OCI-LY1 (cell line): ENCODE data around the gene MAP1LC3C.
A peak's percentile ranks its signal among the peaks of the same experiment; 100 is the strongest.

Experiments
- H2AFZ ChIP-seq: fragments of 200-600 bp; sonication (generic), shearing (Covaris generic); 2 replicates; pipeline ENCODE4 v1.6.0; 2014; ENCODE audit warnings: antibody characterized with exemption, mild to moderate bottlenecking, low read length
- H3F3A ChIP-seq: fragments of 200-600 bp; sonication (generic), shearing (Covaris generic); 2 replicates; pipeline ENCODE4 v1.6.0; 2014; ENCODE audit warnings: mild to moderate bottlenecking, antibody characterized with exemption, low read length, moderate library complexity; ENCODE audit not compliant: insufficient read depth
- H3K27ac ChIP-seq: fragments of 200-600 bp; sonication (generic); 2 replicates; pipeline ENCODE4 v1.5.1; 2014; ENCODE audit warnings: low read length, mixed run types, mild to moderate bottlenecking, low read depth; ENCODE audit not compliant: poor library complexity, severe bottlenecking
- H3K27me3 ChIP-seq: fragments of 200-600 bp; sonication (generic); 2 replicates; pipeline ENCODE4 v1.6.0; 2014; ENCODE audit warnings: antibody characterized with exemption, mild to moderate bottlenecking, low read length, moderate library complexity; ENCODE audit not compliant: insufficient read depth
- H3K36me3 ChIP-seq: fragments of 200-600 bp; sonication (generic); 2 replicates; pipeline ENCODE4 v1.6.1; 2014; ENCODE audit warnings: mild to moderate bottlenecking, antibody characterized with exemption, low read length, moderate library complexity, mixed read lengths; ENCODE audit not compliant: insufficient read depth
- H3K4me1 ChIP-seq: fragments of 200-600 bp; sonication (generic); 2 replicates; pipeline ENCODE4 v1.5.1; 2014; ENCODE audit warnings: mild to moderate bottlenecking, low read length, moderate library complexity; ENCODE audit not compliant: insufficient read depth, severe bottlenecking
- H3K4me2 ChIP-seq: fragments of 200-600 bp; sonication (generic), shearing (Covaris generic); 2 replicates; pipeline ENCODE4 v1.6.1; 2014; ENCODE audit warnings: low read length
- H3K4me3 ChIP-seq: fragments of 200-600 bp; sonication (generic); 2 replicates; pipeline ENCODE4 v1.5.1; 2014; ENCODE audit warnings: low read length, low read depth, mild to moderate bottlenecking, mixed read lengths; ENCODE audit not compliant: poor library complexity, severe bottlenecking
- H3K79me2 ChIP-seq: fragments of 200-600 bp; shearing (Covaris generic); 2 replicates; pipeline ENCODE4 v1.6.1; 2016; ENCODE audit warnings: mixed run types, low read length, mixed read lengths; ENCODE audit not compliant: insufficient read depth
- H3K9ac ChIP-seq: fragments of 200-600 bp; sonication (generic), shearing (Covaris generic); 2 replicates; pipeline ENCODE4 v1.6.1; 2014; ENCODE audit warnings: mild to moderate bottlenecking, low read length, mixed read lengths
- H3K9me2 ChIP-seq: fragments of 200-600 bp; sonication (generic), shearing (Covaris generic); 2 replicates; pipeline ENCODE4 v1.6.1; 2014; ENCODE audit warnings: low read depth, mild to moderate bottlenecking, low read length, mixed read lengths
- H3K9me3 ChIP-seq: fragments of 200-600 bp; shearing (Covaris generic); 2 replicates; pipeline ENCODE4 v1.6.1; 2014; ENCODE audit warnings: low read length, mixed read lengths
- H4K20me1 ChIP-seq: fragments of 200-600 bp; sonication (generic), shearing (Covaris generic); 2 replicates; pipeline ENCODE4 v1.6.0; 2016; ENCODE audit warnings: mild to moderate bottlenecking, low read length; ENCODE audit not compliant: insufficient read depth
- EZH2 ChIP-seq: fragments of 200-600 bp; sonication (generic), shearing (Covaris generic); IDR thresholded peaks from 2 replicates; pipeline ENCODE4 v1.8.0; 2017; ENCODE audit warnings: borderline replicate concordance, mixed run types, mild to moderate bottlenecking, antibody characterized with exemption, low read length, moderate library complexity, mixed read lengths
- TF ChIP-seq, protein P1 (sequence below): fragments of 200-600 bp; sonication (generic), shearing (Covaris generic); IDR thresholded peaks from 2 replicates; pipeline ENCODE4 v1.5.1; 2017; ENCODE audit warnings: mild to moderate bottlenecking, antibody characterized with exemption, low read length, moderate library complexity, mixed read lengths

Gene MAP1LC3C

GRCh38 chr1:242002072-242002471, 3.2 kb upstream of the MAP1LC3C start:
- Histone ChIP-seq H3K79me2 (no peaks in the 10 kb centered on the region), H3K9me3 (no peaks in the 10 kb centered on the region), H3F3A (no peaks in the 10 kb centered on the region), H3K4me3 (no peak overlapping the region), H3K4me1 (no peaks in the 10 kb centered on the region), H3K27ac (no peak overlapping the region), H3K27me3 (no peaks in the 10 kb centered on the region), H3K4me2 (no peak overlapping the region), H2AFZ (no peak overlapping the region), H4K20me1 (no peaks in the 10 kb centered on the region), H3K9me2 (no peaks in the 10 kb centered on the region), H3K36me3 (no peaks in the 10 kb centered on the region), H3K9ac (no peak overlapping the region)
- TF ChIP-seq, protein P1, sequence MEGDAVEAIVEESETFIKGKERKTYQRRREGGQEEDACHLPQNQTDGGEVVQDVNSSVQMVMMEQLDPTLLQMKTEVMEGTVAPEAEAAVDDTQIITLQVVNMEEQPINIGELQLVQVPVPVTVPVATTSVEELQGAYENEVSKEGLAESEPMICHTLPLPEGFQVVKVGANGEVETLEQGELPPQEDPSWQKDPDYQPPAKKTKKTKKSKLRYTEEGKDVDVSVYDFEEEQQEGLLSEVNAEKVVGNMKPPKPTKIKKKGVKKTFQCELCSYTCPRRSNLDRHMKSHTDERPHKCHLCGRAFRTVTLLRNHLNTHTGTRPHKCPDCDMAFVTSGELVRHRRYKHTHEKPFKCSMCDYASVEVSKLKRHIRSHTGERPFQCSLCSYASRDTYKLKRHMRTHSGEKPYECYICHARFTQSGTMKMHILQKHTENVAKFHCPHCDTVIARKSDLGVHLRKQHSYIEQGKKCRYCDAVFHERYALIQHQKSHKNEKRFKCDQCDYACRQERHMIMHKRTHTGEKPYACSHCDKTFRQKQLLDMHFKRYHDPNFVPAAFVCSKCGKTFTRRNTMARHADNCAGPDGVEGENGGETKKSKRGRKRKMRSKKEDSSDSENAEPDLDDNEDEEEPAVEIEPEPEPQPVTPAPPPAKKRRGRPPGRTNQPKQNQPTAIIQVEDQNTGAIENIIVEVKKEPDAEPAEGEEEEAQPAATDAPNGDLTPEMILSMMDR, result no peak
- no peak for TF ChIP-seq EZH2

DNA sequence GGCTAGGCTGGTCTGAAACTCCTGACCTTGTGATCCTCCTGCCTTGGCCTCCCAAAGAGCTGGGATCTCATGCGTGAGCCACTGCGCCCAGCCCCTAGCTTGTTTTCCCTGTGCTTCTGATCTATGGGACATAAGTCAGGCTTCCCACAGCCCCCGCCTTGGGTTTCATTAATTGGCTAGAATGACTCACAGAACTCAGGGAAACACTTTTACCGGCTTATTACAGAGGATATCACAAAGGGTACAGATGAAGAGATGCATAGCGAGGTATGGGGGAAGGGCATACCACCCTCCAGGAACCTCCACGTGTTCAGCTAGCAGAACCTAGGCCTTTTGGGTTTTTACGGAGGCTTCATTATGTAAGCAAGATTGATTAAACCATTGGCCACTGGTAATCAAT, 1.5 kb upstream of the MAP1LC3C start:
- Histone ChIP-seq H3K4me3 (no peak overlapping the region), H3K4me2 (no peak overlapping the region), H3K36me3 (no peaks in the 10 kb centered on the region), H3K9me3 (no peaks in the 10 kb centered on the region), H2AFZ (no peak overlapping the region), H3K9ac (no peak overlapping the region), H3K27ac (no peak overlapping the region), H3K4me1 (no peaks in the 10 kb centered on the region), H3K79me2 (no peaks in the 10 kb centered on the region), H3K9me2 (no peaks in the 10 kb centered on the region), H4K20me1 (no peaks in the 10 kb centered on the region), H3K27me3 (no peaks in the 10 kb centered on the region), H3F3A (no peaks in the 10 kb centered on the region)
- TF ChIP-seq EZH2, result no peak
- TF ChIP-seq, protein P1, result no peak

DNA sequence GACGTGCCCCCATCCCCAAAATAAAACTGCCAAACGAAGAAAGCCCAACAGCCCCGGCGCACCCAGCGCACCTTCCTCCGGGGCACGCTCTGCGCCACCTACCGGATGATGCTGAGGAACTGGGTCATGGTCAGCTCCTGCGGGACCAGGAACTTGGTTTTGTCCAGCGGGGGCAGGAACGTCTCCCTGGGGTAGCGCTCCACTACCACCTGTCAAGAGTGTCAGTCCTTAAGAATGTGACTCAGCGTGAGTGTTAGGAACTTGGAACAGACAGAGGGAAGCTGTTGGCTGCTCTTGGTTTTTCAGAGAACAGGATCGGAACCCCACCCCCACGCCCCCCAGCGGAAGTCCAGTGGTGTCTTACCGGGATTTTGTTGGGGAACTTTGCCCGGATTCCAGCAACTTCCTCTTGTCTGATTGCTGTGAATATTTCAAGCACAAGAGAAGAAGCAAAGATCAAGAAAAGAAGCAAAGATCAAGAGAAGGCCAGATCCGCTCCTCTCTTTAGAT, 431 bp downstream of the MAP1LC3C start:
- no peaks in the 10 kb centered on the region for H3K79me2 ChIP-seq
- no peak overlapping the region for H2AFZ ChIP-seq
- H3K9ac ChIP-seq, result no peak overlapping the region
- no peak for TF ChIP-seq EZH2
- TF ChIP-seq, protein P1, result peak; percentile 83
- H3K4me2 ChIP-seq, result peak overlapping the region; percentile 63; the same call in 1 of the 2 replicates
- H3K9me2 ChIP-seq, result no peaks in the 10 kb centered on the region
- H3K27me3 ChIP-seq, result no peaks in the 10 kb centered on the region
- peak overlapping the region; percentile 45 for H3K4me3 ChIP-seq
- H3F3A ChIP-seq, result no peaks in the 10 kb centered on the region
- no peaks in the 10 kb centered on the region for H3K36me3 ChIP-seq
- H3K9me3 ChIP-seq, result no peaks in the 10 kb centered on the region
- H3K4me1 ChIP-seq, result no peaks in the 10 kb centered on the region
- H3K27ac ChIP-seq, result no peak overlapping the region
- no peaks in the 10 kb centered on the region for H4K20me1 ChIP-seq
